Trophoblast cell (in vitro differentiated cells and primary cell): ENCODE data around the gene GLT8D1.

Experiments used
- DNase-seq, 2 donors: peaks; one replicate each; pipeline ENCODE4 v3.0.0-alpha.2; 2016
- H2AFZ ChIP-seq: 2 replicates; pipeline ENCODE4 v1.6.1; 2013; ENCODE audit warnings: low read length, moderate library complexity, mild to moderate bottlenecking; ENCODE audit not compliant: insufficient read depth, poor library complexity
- H2AK5ac ChIP-seq: 2 replicates; pipeline ENCODE4 v1.6.1; 2013; ENCODE audit warnings: mild to moderate bottlenecking, low read length
- H2BK120ac ChIP-seq: 2 replicates; pipeline ENCODE4 v1.6.1; 2013; ENCODE audit warnings: low read length, mild to moderate bottlenecking, moderate library complexity; ENCODE audit not compliant: insufficient read depth, poor library complexity
- H2BK12ac ChIP-seq: 2 replicates; pipeline ENCODE4 v1.6.1; 2013; ENCODE audit warnings: mild to moderate bottlenecking, low read length, moderate library complexity
- H2BK5ac ChIP-seq: 2 replicates; pipeline ENCODE4 v1.6.1; 2013; ENCODE audit warnings: low read length, low read depth, moderate library complexity, mild to moderate bottlenecking; ENCODE audit not compliant: poor library complexity
- H3K14ac ChIP-seq: 2 replicates; pipeline ENCODE4 v1.6.1; 2013; ENCODE audit warnings: mild to moderate bottlenecking, low read length
- H3K18ac ChIP-seq: 2 replicates; pipeline ENCODE4 v1.6.1; 2013; ENCODE audit warnings: mild to moderate bottlenecking, low read length
- H3K23ac ChIP-seq: 2 replicates; pipeline ENCODE4 v1.6.1; 2013; ENCODE audit warnings: low read length
- H3K27ac ChIP-seq: 2 replicates; pipeline ENCODE4 v1.5.1; 2013; ENCODE audit warnings: low read depth, mild to moderate bottlenecking, inconsistent platforms, low read length, moderate library complexity
- H3K27me3 ChIP-seq: 2 replicates; pipeline ENCODE4 v1.6.1; 2013; ENCODE audit warnings: inconsistent platforms, mild to moderate bottlenecking, low read length, moderate library complexity; ENCODE audit not compliant: insufficient read depth
- H3K36me3 ChIP-seq, 2 experiments: 1 replicate in 1 of 2; 2 replicates in 1 of 2; pipeline ENCODE4 v1.6.1; 2013; ENCODE audit warnings: low read length in 2 of 2, mild to moderate bottlenecking in 2 of 2, moderate library complexity in 1 of 2; ENCODE audit not compliant: insufficient read depth in 2 of 2, control insufficient read depth in 1 of 2
- H3K4ac ChIP-seq: 2 replicates; pipeline ENCODE4 v1.6.1; 2013; ENCODE audit warnings: low read depth, mild to moderate bottlenecking, low read length, moderate library complexity
- H3K4me1 ChIP-seq, 2 experiments: 1 replicate in 1 of 2; 2 replicates in 1 of 2; pipeline ENCODE4 v1.6.1; 2013; ENCODE audit warnings: low read length in 2 of 2, mild to moderate bottlenecking in 2 of 2, moderate library complexity in 1 of 2; ENCODE audit not compliant: insufficient read depth in 2 of 2, control insufficient read depth in 1 of 2
- H3K4me2 ChIP-seq: 2 replicates; pipeline ENCODE4 v1.6.1; 2013; ENCODE audit warnings: inconsistent platforms, mild to moderate bottlenecking, low read length, moderate library complexity
- H3K4me3 ChIP-seq: 2 replicates; pipeline ENCODE4 v1.5.1; 2013; ENCODE audit warnings: mild to moderate bottlenecking, low read depth, low read length, inconsistent platforms
- H3K79me1 ChIP-seq: one replicate; pipeline ENCODE4 v1.6.1; 2013; ENCODE audit warnings: low read length
- H3K79me2 ChIP-seq: 2 replicates; pipeline ENCODE4 v1.6.1; 2013; ENCODE audit warnings: low read length, mild to moderate bottlenecking; ENCODE audit not compliant: control insufficient read depth, insufficient read depth, poor library complexity
- H3K9ac ChIP-seq: 2 replicates; pipeline ENCODE4 v1.6.1; 2013; ENCODE audit warnings: mild to moderate bottlenecking, low read length
- H3K9me3 ChIP-seq: 2 replicates; pipeline ENCODE4 v1.6.1; 2013; ENCODE audit warnings: low read depth, mild to moderate bottlenecking, control low read depth, inconsistent platforms, low read length; ENCODE audit not compliant: insufficient read depth
- H4K12ac ChIP-seq: 2 replicates; pipeline ENCODE4 v1.6.1; 2013; ENCODE audit warnings: low read depth, mild to moderate bottlenecking, low read length, moderate library complexity
- H4K8ac ChIP-seq: 2 replicates; pipeline ENCODE4 v1.6.1; 2013; ENCODE audit warnings: low read depth, mild to moderate bottlenecking, low read length, moderate library complexity
- H4K91ac ChIP-seq: one replicate; pipeline ENCODE4 v1.6.1; 2013; ENCODE audit warnings: low read depth, mild to moderate bottlenecking, low read length, moderate library complexity
- WGBS: extraction: QIAGEN DNeasy Blood & Tissue Kit; methylation state at CpG from one replicate; pipeline ENCODE4 v1.1.7; 2013; ENCODE audit warnings: missing lambda C conversion rate; ENCODE audit not compliant: insufficient read length, insufficient coverage; ENCODE audit errors: extremely low coverage; 5-methylcytosine and 5-hydroxymethylcytosine counted together

The GLT8D1 gene

GRCh38 chr3:52694528-52695189 is 10.9 kb downstream of the GLT8D1 start:
- Histone ChIP-seq H3K23ac (no peak overlapping the region), H3K4ac (no peak overlapping the region), H4K8ac (no peak overlapping the region), H3K18ac (no peak overlapping the region), H3K36me3 (peaks cover 20 to 58% of the 10 kb centered on the region in 2 experiments), H2AFZ (no peak overlapping the region), H3K27me3 (no peaks in the 10 kb centered on the region), H3K9me3 (no peaks in the 10 kb centered on the region), H2BK5ac (no peak overlapping the region), H3K14ac (no peak overlapping the region), H3K4me2 (no peak overlapping the region), H4K12ac (no peak overlapping the region), H3K4me3 (no peak overlapping the region), H3K9ac (no peak overlapping the region), H3K4me1 (no peaks in the 10 kb centered on the region), H3K79me2 (no peaks in the 10 kb centered on the region), H3K79me1 (no peaks in the 10 kb centered on the region), H4K91ac (no peak overlapping the region), H2AK5ac (no peak overlapping the region), H2BK12ac (no peak overlapping the region), H2BK120ac (no peak overlapping the region), H3K27ac (no peak overlapping the region)
- DNase-seq = no peak
- no CpG with 5 or more reads among the region's 7 CpGs for WGBS

GRCh38 chr3:52693071-52693470 is 12.5 kb downstream of the GLT8D1 start:
- no peak overlapping the region for H3K4ac ChIP-seq

GRCh38 chr3:52690560-52690959 is 15.0 kb downstream of the GLT8D1 start:
- H3K14ac ChIP-seq = no peak overlapping the region
- no peak overlapping the region for H4K8ac ChIP-seq
- H3K79me1 ChIP-seq = peaks cover 6% of the 10 kb centered on the region
- H4K91ac ChIP-seq = no peak overlapping the region
- no peak overlapping the region for H2BK120ac ChIP-seq
- WGBS = no CpG with 5 or more reads among the region's 2 CpGs
- no peak overlapping the region for H3K23ac ChIP-seq
- H3K4ac ChIP-seq = no peak overlapping the region
- DNase-seq = no peak
- no peak overlapping the region for H3K9ac ChIP-seq
- no peak overlapping the region for H3K18ac ChIP-seq
- no peak overlapping the region for H4K12ac ChIP-seq
- no peak overlapping the region for H3K4me3 ChIP-seq
- no peak overlapping the region for H2BK12ac ChIP-seq
- peaks cover 27 to 61% of the 10 kb centered on the region in 2 experiments for H3K36me3 ChIP-seq
- H2AK5ac ChIP-seq = no peak overlapping the region
- peaks cover 0 to 2% of the 10 kb centered on the region in 2 experiments for H3K4me1 ChIP-seq
- peaks cover 8% of the 10 kb centered on the region for H3K79me2 ChIP-seq
- no peak overlapping the region for H3K4me2 ChIP-seq
- no peaks in the 10 kb centered on the region for H3K27me3 ChIP-seq
- H2BK5ac ChIP-seq = no peak overlapping the region
- H2AFZ ChIP-seq = no peak overlapping the region
- no peaks in the 10 kb centered on the region for H3K9me3 ChIP-seq
- no peak overlapping the region for H3K27ac ChIP-seq

More at GRCh38 chr3:52693071-52693470, 12.5 kb downstream of the GLT8D1 start:
- Histone ChIP-seq H2AK5ac (no peak overlapping the region), H3K23ac (no peak overlapping the region), H3K36me3 (peaks cover 25 to 70% of the 10 kb centered on the region in 2 experiments), H3K27me3 (no peaks in the 10 kb centered on the region), H3K9ac (no peak overlapping the region), H3K4me3 (no peak overlapping the region), H3K18ac (no peak overlapping the region), H3K27ac (no peak overlapping the region), H3K14ac (no peak overlapping the region), H3K79me2 (no peaks in the 10 kb centered on the region), H2BK5ac (no peak overlapping the region), H2AFZ (no peak overlapping the region), H3K4me2 (no peak overlapping the region), H4K91ac (no peak overlapping the region), H2BK120ac (no peak overlapping the region), H2BK12ac (no peak overlapping the region), H3K79me1 (no peaks in the 10 kb centered on the region), H3K9me3 (no peaks in the 10 kb centered on the region), H4K12ac (no peak overlapping the region), H3K4me1 (no peaks in the 10 kb centered on the region), H4K8ac (no peak overlapping the region)
- DNase-seq = peak; percentile 14 to 57

GRCh38 chr3:52689151-52689550 is 16.4 kb downstream of the GLT8D1 start:
- Histone ChIP-seq H4K12ac (no peak overlapping the region), H4K8ac (no peak overlapping the region), H3K18ac (no peak overlapping the region), H4K91ac (no peak overlapping the region), H3K27ac (no peak overlapping the region), H3K9me3 (no peaks in the 10 kb centered on the region), H3K79me1 (peaks cover 7% of the 10 kb centered on the region), H3K79me2 (peaks cover 10% of the 10 kb centered on the region), H2BK5ac (no peak overlapping the region), H3K4me3 (no peak overlapping the region), H2AFZ (no peak overlapping the region), H3K4ac (no peak overlapping the region), H3K36me3 (peaks cover 27 to 53% of the 10 kb centered on the region in 2 experiments), H2BK12ac (no peak overlapping the region), H2AK5ac (no peak overlapping the region), H3K9ac (peak overlapping the region; percentile 63), H3K4me2 (no peak overlapping the region), H2BK120ac (no peak overlapping the region), H3K27me3 (no peaks in the 10 kb centered on the region), H3K4me1 (peaks cover 0 to 2% of the 10 kb centered on the region in 2 experiments), H3K23ac (no peak overlapping the region), H3K14ac (no peak overlapping the region)
- no peak for DNase-seq
- WGBS = no CpG with 5 or more reads among the region's 3 CpGs
